ENCODE data around the gene ATOSB.

- no peak for TF ChIP-seq CTCF (IDR thresholded peaks at IDR 0.05 in 2 of 3, conservative IDR thresholded peaks at IDR 0.05 in 1 of 3; ENCODE audit: insufficient read depth in 2 of 3, low read depth in 1 of 3, low read length in 3 of 3)
- TF ChIP-seq SMC3 (conservative IDR thresholded peaks at IDR 0.05; ENCODE audit: insufficient read depth, low read depth, low read length) = no peak
- TF ChIP-seq SP1 (CRISPR knock-in tag; IDR thresholded peaks at IDR 0.05) = no peak
- no peak for TF ChIP-seq DMBX1 (CRISPR knock-in tag; IDR thresholded peaks at IDR 0.05; ENCODE audit: borderline replicate concordance)
- TF ChIP-seq FOXP1 (CRISPR knock-in tag; IDR thresholded peaks at IDR 0.05) = no peak
- no peak for TF ChIP-seq HMGXB4 (CRISPR knock-in tag; IDR thresholded peaks at IDR 0.05)
- TF ChIP-seq PTTG1 (tag; IDR thresholded peaks at IDR 0.05; ENCODE audit: low read depth) = no peak
- no peak for TF ChIP-seq ZZZ3 (IDR thresholded peaks at IDR 0.05)
- TF ChIP-seq HDAC6 (IDR thresholded peaks at IDR 0.05; ENCODE audit: low read depth, low read length) = no peak
- TF ChIP-seq ZNF41 (CRISPR knock-in tag; conservative IDR thresholded peaks at IDR 0.05) = no peak
- no peak for TF ChIP-seq USF1 (CRISPR knock-in tag; IDR thresholded peaks at IDR 0.05)
- no peak for TF ChIP-seq NR3C1 (CRISPR knock-in tag; IDR thresholded peaks at IDR 0.05)
- no peak for TF ChIP-seq ARNT (IDR thresholded peaks at IDR 0.05)
- no peak for TF ChIP-seq ZNF347 (CRISPR knock-in tag; IDR thresholded peaks at IDR 0.05; ENCODE audit: low read depth)
These were observed 628 bp downstream of the ATOSB start for GRCh38 chr9:35114840-35115628.
